Activated naive CD4-positive, alpha-beta T cell treated with anti-CD3 and anti-CD28 coated beads, Interleukin-2, amount 10 ng/mL, durations not matched to agents 7 days and 5 days (primary cell): ENCODE data around the gene CAMSAP1.
A peak's percentile ranks its signal among the peaks of the same experiment; 100 is the strongest.

Source experiments
- CTCF ChIA-PET: fragments of 350-600 bp; sonication (Branson Sonifier 250); formaldehyde crosslinking; loops from one replicate; lab custom pipeline; 2021; ENCODE audit warnings: antibody characterized with exemption; lab: Charles Lee
- DNase-seq: peaks from one replicate; pipeline ENCODE4 v3.0.0-alpha.2; 2020
- H3K27ac Mint-ChIP-seq: one replicate; pipeline ENCODE4 v1.8.0; 2021; ENCODE audit warnings: mild to moderate bottlenecking, moderate library complexity, mixed read lengths
- H3K27me3 Mint-ChIP-seq: one replicate; pipeline ENCODE4 v1.8.0; 2021; ENCODE audit warnings: mild to moderate bottlenecking, mixed read lengths
- H3K36me3 Mint-ChIP-seq: one replicate; pipeline ENCODE4 v1.8.0; 2021; ENCODE audit warnings: mixed read lengths
- H3K4me1 Mint-ChIP-seq: one replicate; pipeline ENCODE4 v1.8.0; 2021; ENCODE audit warnings: mixed read lengths
- H3K4me3 Mint-ChIP-seq: one replicate; pipeline ENCODE4 v1.8.0; 2021; ENCODE audit warnings: mild to moderate bottlenecking, moderate library complexity, mixed read lengths
- H3K9me3 Mint-ChIP-seq: one replicate; pipeline ENCODE4 v1.8.0; 2021; ENCODE audit warnings: mixed read lengths

The CAMSAP1 gene

GRCh38 chr9:135929656-135930445, 22.5 kb upstream of the CAMSAP1 start:
- CTCF ChIA-PET, result no interaction called here
- Mint-ChIP-seq H3K4me3 (no peak overlapping the region), H3K36me3 (peaks cover 16% of the 10 kb centered on the region), H3K27me3 (no peaks in the 10 kb centered on the region), H3K4me1 (peaks cover 19% of the 10 kb centered on the region), H3K9me3 (no peaks in the 10 kb centered on the region), H3K27ac (no peak overlapping the region)
- DNase-seq, result no peak

GRCh38 chr9:135928731-135929655, 21.6 kb upstream of the CAMSAP1 start:
- no peak for DNase-seq
- Mint-ChIP-seq H3K27me3 (no peaks in the 10 kb centered on the region), H3K9me3 (no peaks in the 10 kb centered on the region), H3K36me3 (peaks cover 15% of the 10 kb centered on the region), H3K27ac (no peak overlapping the region), H3K4me1 (peaks cover 19% of the 10 kb centered on the region), H3K4me3 (no peak overlapping the region)
- CTCF ChIA-PET, result no interaction called here

DNA sequence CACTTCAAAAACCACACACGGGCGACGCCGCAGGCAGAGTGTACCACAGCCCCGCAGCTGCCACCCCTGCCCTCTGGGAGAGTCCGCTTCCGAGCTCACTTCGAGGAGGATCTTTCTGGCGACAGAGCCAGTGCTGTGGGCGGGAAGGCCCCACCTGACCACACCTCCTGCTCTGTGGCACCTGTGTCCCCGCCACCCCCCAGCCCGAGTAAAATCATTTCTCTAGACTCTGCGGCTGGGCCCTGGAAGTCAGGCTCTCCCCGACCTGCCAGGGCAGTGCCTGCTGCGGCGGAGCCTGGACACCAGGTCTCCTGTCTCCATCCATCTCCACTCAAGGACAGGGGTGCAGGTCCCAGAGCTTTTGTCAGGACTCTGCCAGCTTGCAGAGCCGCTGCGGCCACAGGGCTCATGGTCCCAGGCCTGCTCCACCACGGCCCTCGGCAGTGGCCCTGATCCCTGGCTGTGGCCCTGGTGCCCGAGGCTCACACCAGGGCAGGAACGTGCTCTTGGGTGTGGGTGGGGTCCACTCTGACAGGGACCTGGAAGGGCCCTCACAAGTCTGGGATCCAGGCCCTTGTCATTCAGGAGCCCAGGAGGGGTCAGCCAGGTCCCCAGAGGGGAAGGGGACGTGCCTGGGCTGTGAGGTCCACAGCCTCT, 20.9 kb upstream of the CAMSAP1 start:
- no peak overlapping the region for H3K4me3 Mint-ChIP-seq
- CTCF ChIA-PET, result no interaction called here
- DNase-seq, result no peak
- H3K27ac Mint-ChIP-seq, result no peak overlapping the region
- no peaks in the 10 kb centered on the region for H3K27me3 Mint-ChIP-seq
- H3K9me3 Mint-ChIP-seq, result no peaks in the 10 kb centered on the region
- peaks cover 19% of the 10 kb centered on the region for H3K4me1 Mint-ChIP-seq
- H3K36me3 Mint-ChIP-seq, result peaks cover 11% of the 10 kb centered on the region

DNA sequence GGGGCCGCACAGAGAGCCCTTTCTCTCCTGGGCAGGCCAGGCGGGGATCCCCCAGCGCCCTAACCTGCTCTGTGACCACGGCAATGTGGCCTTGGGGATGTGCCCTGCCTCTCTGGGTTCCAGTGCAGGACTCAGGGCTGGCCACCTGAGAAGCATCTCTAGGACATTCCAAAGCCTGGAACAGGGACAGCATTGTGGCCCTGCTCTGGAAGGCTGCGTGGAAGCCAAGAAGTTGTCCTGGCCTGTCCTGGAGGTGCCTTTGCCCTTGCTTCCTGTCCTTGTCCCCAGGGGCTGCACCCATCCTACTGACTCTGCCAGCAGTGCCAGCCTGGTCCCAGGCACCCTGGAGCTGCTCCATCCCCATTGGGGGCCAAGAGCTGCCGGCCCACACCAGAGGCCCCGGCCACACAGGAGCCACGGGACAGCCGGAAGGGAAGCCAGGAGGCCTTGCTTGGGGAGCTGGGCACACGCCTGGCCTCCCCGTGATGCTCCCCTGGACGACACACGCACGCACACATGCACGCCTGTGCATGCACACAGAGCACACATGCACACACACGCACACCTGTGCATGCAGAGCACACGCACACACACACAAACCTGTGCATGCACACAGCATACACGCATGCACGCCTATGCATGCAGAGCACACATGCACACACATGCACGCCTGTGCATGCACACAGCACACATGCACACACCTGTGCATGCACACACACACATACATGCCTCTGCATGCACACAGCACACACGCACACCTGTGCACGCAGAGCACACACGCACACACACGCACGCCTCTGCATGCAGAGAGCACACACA, 20.1 kb upstream of the CAMSAP1 start:
- no peak for DNase-seq
- no peaks in the 10 kb centered on the region for H3K27me3 Mint-ChIP-seq
- CTCF ChIA-PET, result no interaction called here
- H3K9me3 Mint-ChIP-seq, result no peaks in the 10 kb centered on the region
- no peak overlapping the region for H3K4me3 Mint-ChIP-seq
- peaks cover 19% of the 10 kb centered on the region for H3K4me1 Mint-ChIP-seq
- H3K27ac Mint-ChIP-seq, result no peak overlapping the region
- H3K36me3 Mint-ChIP-seq, result peaks cover 9% of the 10 kb centered on the region

GRCh38 chr9:135926402-135927194, 19.3 kb upstream of the CAMSAP1 start:
- CTCF ChIA-PET, result interaction anchor here (1.9 kb wide), 1 partner anchor 62 kb away, joined by 5 read pairs; no protein-coding TSS in a partner anchor
- Mint-ChIP-seq H3K4me1 (peaks cover 19% of the 10 kb centered on the region), H3K9me3 (no peaks in the 10 kb centered on the region), H3K4me3 (no peak overlapping the region), H3K27ac (no peak overlapping the region), H3K36me3 (peaks cover 4% of the 10 kb centered on the region), H3K27me3 (no peaks in the 10 kb centered on the region)
- DNase-seq, result peak; percentile 41

DNA sequence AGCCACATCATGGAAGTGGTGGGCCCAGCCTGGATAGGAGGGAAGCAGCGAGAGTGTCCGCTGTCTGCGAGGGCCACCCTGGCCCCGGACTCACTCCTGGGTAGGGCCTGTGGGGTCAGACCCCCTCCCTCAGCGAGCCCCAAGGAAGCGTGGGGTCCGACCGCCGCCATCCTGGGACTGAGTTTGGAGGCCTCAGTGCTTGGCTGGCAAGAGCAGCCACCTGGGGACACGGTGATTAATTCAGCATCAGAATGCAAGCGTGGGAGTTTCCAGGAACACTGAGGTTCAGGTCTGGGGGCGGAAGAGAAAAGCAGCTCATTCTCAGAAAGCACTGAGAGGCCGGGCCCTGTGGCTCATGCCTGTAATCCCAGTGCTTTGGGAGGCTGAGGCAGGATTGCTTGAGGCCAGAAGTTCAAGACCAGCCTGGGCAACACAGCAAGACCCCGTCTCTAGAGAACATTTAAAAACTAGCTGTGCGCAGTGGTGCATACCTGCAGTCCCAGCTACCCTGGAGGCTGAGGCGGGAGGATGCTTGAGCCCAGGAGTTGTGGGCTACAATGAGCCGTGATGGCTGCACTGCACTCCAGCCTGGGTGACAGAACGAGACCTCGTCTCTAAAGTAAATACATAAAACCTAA, 18.3 kb upstream of the CAMSAP1 start:
- CTCF ChIA-PET, result interaction anchor here (0.6 to 1.9 kb wide), 3 partner anchors 34 to 1205 kb away, joined by 3 to 5 read pairs (median 3); no protein-coding TSS in a partner anchor
- Mint-ChIP-seq H3K36me3 (no peaks in the 10 kb centered on the region), H3K4me1 (peaks cover 19% of the 10 kb centered on the region), H3K27ac (no peak overlapping the region), H3K9me3 (no peaks in the 10 kb centered on the region), H3K4me3 (no peak overlapping the region), H3K27me3 (no peaks in the 10 kb centered on the region)
- peak; percentile 30 for DNase-seq

DNA sequence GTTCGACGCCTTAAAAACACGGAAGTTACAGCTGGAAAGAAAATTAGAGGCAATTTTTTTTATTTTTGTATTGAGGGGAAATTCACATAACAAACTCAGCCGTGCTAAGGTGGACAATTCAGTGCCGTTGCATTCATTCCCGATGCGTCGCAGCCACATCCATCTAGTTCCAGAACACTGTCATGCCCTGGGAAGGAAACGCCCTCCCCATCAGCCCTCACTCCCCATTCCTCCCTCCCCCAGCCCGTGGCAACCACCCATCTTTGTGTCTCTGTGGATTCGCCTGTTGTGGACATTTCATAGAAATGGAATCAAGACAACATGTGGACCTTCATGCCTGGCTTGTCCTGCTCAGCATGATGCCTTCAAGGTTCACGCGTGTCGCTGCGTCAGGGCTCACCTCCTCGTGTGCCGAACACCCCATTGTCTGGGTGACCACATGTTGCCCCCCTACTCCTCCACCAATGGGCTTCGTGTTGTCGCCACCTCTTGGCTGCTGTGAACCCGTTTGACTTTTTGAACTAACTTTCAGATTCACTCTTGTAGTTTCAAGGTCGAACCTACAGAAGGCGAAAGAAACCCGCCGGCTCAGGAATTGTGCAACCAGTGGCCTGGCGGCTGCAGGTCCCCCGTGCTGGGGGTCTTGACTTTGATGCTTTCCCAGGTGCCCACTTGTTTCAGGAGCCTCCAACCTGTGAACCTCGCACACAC, 17.4 kb upstream of the CAMSAP1 start:
- no peak overlapping the region for H3K4me3 Mint-ChIP-seq
- H3K9me3 Mint-ChIP-seq, result no peaks in the 10 kb centered on the region
- no peaks in the 10 kb centered on the region for H3K36me3 Mint-ChIP-seq
- DNase-seq, result no peak
- CTCF ChIA-PET, result interaction anchor here (0.6 to 1.9 kb wide), 4 partner anchors 35 to 1206 kb away, joined by 3 to 5 read pairs (median 4); no protein-coding TSS in a partner anchor
- H3K4me1 Mint-ChIP-seq, result peaks cover 19% of the 10 kb centered on the region
- no peak overlapping the region for H3K27ac Mint-ChIP-seq
- H3K27me3 Mint-ChIP-seq, result no peaks in the 10 kb centered on the region

DNA sequence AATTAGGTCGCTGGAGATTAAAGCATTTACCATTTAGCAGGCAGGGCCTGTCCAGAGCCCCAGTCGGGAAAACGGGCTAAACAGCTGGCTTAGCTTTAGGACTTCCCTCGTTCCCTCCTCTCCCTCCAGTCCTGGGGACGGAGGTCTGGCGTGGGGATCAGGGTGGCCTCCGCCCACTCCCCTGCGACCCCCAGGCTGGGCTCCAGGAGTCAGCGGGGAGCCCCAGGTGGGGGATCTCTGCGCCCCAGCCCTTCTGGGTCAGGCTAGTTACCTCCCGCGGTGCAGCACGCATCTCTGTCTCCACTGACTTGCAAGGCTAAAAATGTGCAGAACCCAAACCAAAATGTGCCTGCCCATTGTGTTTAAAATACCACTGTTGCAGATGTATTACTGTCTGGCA, 16.2 kb upstream of the CAMSAP1 start:
- DNase-seq, result no peak
- Mint-ChIP-seq H3K27me3 (no peaks in the 10 kb centered on the region), H3K9me3 (peaks cover 8% of the 10 kb centered on the region), H3K4me1 (peaks cover 19% of the 10 kb centered on the region), H3K27ac (no peak overlapping the region), H3K36me3 (no peaks in the 10 kb centered on the region), H3K4me3 (no peak overlapping the region)
- CTCF ChIA-PET, result interaction anchor here (1.2 kb wide), 1 partner anchor 58 kb away, joined by 5 read pairs; no protein-coding TSS in a partner anchor

DNA sequence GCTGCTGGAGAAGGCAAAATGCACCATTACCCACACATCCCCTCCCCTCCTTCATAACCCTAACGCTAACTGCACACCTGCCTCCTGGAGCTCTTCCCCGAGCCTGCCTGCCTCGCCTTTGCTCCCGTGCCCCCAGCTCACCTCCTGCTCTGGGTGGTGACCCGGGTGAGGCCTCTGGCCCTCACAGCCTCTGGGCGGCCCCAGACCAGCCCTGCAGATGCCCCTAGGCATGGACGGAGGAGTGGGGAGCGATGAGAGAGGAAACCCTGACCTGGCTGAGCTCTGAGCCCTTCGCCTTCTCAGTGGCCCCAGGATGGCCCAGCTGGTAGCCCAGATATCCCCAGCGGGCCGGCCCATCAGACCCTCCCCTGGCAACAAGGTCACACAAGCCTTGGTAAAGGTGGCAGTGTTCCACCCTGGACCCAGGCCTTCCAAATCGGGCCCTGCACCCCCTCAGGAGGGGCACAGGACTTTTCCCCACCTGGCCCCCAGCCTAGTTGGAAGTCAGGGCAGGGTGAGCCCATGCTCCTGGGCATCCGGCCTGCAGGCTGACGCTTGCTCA, 14.5 kb upstream of the CAMSAP1 start:
- CTCF ChIA-PET, result no interaction called here

GRCh38 chr9:135920973-135921585, 13.7 kb upstream of the CAMSAP1 start:
- Mint-ChIP-seq H3K4me3 (no peak overlapping the region), H3K27me3 (no peaks in the 10 kb centered on the region), H3K36me3 (peaks cover 12% of the 10 kb centered on the region), H3K4me1 (peaks cover 13% of the 10 kb centered on the region), H3K9me3 (peaks cover 22% of the 10 kb centered on the region), H3K27ac (no peak overlapping the region)
- CTCF ChIA-PET, result no interaction called here
- DNase-seq, result no peak

More for the DNA sequence above, 14.5 kb upstream of the CAMSAP1 start:
- Mint-ChIP-seq H3K27me3 (no peaks in the 10 kb centered on the region), H3K9me3 (peaks cover 17% of the 10 kb centered on the region), H3K27ac (no peak overlapping the region), H3K4me3 (no peak overlapping the region), H3K36me3 (peaks cover 5% of the 10 kb centered on the region), H3K4me1 (peaks cover 13% of the 10 kb centered on the region)
- no peak for DNase-seq

- Mint-ChIP-seq H3K4me3 (no peak overlapping the region), H3K27me3 (no peaks in the 10 kb centered on the region), H3K27ac (no peak overlapping the region), H3K36me3 (peaks cover 19% of the 10 kb centered on the region), H3K4me1 (peaks cover 6% of the 10 kb centered on the region), H3K9me3 (peaks cover 28% of the 10 kb centered on the region)
- CTCF ChIA-PET, result no interaction called here
- peak; percentile 3 for DNase-seq
Observed at GRCh38 chr9:135920256-135920930, 13.0 kb upstream of the CAMSAP1 start.
